GM12891 (cell line): Measurements from ENCODE around the gene MOCOS.

Source experiments
- POLR2A ChIP-seq: IDR thresholded peaks from 2 replicates; pipeline ENCODE4 v1.6.1; 2011; ENCODE audit warnings: low read depth, low read length, control low read depth
- POLR2AphosphoS5 ChIP-seq: IDR thresholded peaks from 2 replicates; pipeline ENCODE4 v1.6.1; 2011; ENCODE audit warnings: low read depth, low read length, control low read depth
- SPI1 ChIP-seq: IDR thresholded peaks from 2 replicates; pipeline ENCODE4 v1.6.1; 2011; ENCODE audit warnings: low read depth, low read length, control low read depth
- TAF1 ChIP-seq: IDR thresholded peaks from 2 replicates; pipeline ENCODE4 v1.6.1; 2011; ENCODE audit warnings: low read depth, low read length, control low read depth

DNA sequence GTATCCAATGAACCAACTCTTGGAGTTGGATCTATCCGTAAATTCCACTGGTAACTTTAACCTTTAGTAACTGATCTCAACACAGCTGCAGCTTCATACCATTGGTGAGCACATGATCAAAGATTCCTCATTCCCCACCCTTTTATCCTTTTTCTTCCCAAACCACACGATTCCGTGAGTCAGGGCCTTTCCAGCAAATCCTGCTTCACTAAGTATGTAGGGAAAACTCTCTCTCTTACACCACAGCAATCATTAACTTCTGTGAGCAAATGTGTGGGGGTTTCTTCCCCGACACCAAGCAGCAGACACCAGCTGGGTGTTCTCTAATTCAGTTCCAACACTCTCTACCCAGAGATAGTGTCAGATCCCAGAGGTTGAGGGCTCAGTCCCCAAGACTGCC, 34.1 kb upstream of the MOCOS start:
- no peak for TF ChIP-seq SPI1
- TF ChIP-seq POLR2AphosphoS5, result no peak
- TF ChIP-seq POLR2A, result no peak
- TF ChIP-seq TAF1, result no peak
